Fibroblast of peridontal ligament (primary cell): Measurements from ENCODE around the gene SPEG.

Experiments
- DNase-seq: peaks from one replicate; pipeline ENCODE4 v3.0.0-alpha.2; 2010; ENCODE audit errors: extremely low read depth

The SPEG gene

GRCh38 chr2:219514196-219514761 is 79.6 kb downstream of the SPEG start, which contains the start of gene ASIC4:
TSS of gene ASIC4 (plus strand) at chr2:219514482. CDS start at chr2:219514725, 243 bp downstream.
- DNase-seq, result no peak

- no peak for DNase-seq
Measured at GRCh38 chr2:219514836-219515235, 80.2 kb downstream of the SPEG start.

- DNase-seq, result no peak
Measured at GRCh38 chr2:219515874-219516629, 81.4 kb downstream of the SPEG start.

- DNase-seq, result no peak
Measured at GRCh38 chr2:219516888-219517287, 82.2 kb downstream of the SPEG start.

- no peak for DNase-seq
Measured at GRCh38 chr2:219517954-219518778, 83.5 kb downstream of the SPEG start.

- DNase-seq, result no peak
Measured at GRCh38 chr2:219519526-219519916, 84.9 kb downstream of the SPEG start.

- DNase-seq, result no peak
Measured at GRCh38 chr2:219520079-219520478, 85.4 kb downstream of the SPEG start.

GRCh38 chr2:219521066-219521880 is 86.6 kb downstream of the SPEG start:
- no peak for DNase-seq

GRCh38 chr2:219522111-219523030 is 87.7 kb downstream of the SPEG start:
- DNase-seq, result peak; percentile 66

- no peak for DNase-seq
Measured at GRCh38 chr2:219523031-219523671, 88.5 kb downstream of the SPEG start.

- no peak for DNase-seq
Measured at GRCh38 chr2:219524817-219525216, 90.2 kb downstream of the SPEG start.

GRCh38 chr2:219525533-219526232 is 91.0 kb downstream of the SPEG start:
- DNase-seq, result no peak

- no peak for DNase-seq
Measured at GRCh38 chr2:219526320-219527075, 91.9 kb downstream of the SPEG start.

GRCh38 chr2:219527076-219527394 is 92.4 kb downstream of the SPEG start:
- DNase-seq, result no peak

GRCh38 chr2:219527472-219527871 is 92.8 kb downstream of the SPEG start:
- no peak for DNase-seq

- DNase-seq, result peak; percentile 81
Measured at GRCh38 chr2:219530048-219530963, 95.7 kb downstream of the SPEG start.

- no peak for DNase-seq
Measured at GRCh38 chr2:219531639-219532377, 97.2 kb downstream of the SPEG start.
